CD14-positive monocyte (primary cell): ENCODE data around the gene CCDC159. TPM values are rescaled to one million over a fixed set of nuclear protein-coding genes. Genes with fewer than 3 reads are reported as not detected.
A peak's percentile ranks its signal among the peaks of the same experiment; 100 is the strongest.

Source experiments
- DNase-seq, 3 donors: peaks; one replicate each; pipeline ENCODE4 v3.0.0-alpha.2; 2011 to 2022
- H2AFZ ChIP-seq: 2 replicates; pipeline ENCODE4 v1.6.0; 2012; ENCODE audit warnings: mild to moderate bottlenecking, low read depth, low read length, inconsistent platforms; ENCODE audit not compliant: insufficient read depth, poor library complexity, severe bottlenecking
- H3K27ac ChIP-seq, 2 donors: 1 replicate in 1 of 2; 2 replicates in 1 of 2; pipeline ENCODE4 v1.5.1; 2012 to 2013; ENCODE audit warnings: low read length in 2 of 2, control low read depth in 1 of 2, inconsistent platforms in 1 of 2, low read depth in 1 of 2, mild to moderate bottlenecking in 1 of 2
- H3K27me3 ChIP-seq, 2 donors: one replicate each; pipeline versions ENCODE4 v1.6.0 to v1.6.1; 2011 to 2013; ENCODE audit warnings: low read length in 2 of 2; ENCODE audit not compliant: control insufficient read depth in 2 of 2, insufficient read depth in 2 of 2
- H3K36me3 ChIP-seq, 2 donors: replicated peaks in 1 of 2; 1 replicate in 1 of 2; 2 replicates in 1 of 2; pipeline versions ENCODE4 v1.5.1 to v1.6.1; 2012 to 2013; ENCODE audit warnings: low read length in 2 of 2, control low read depth in 1 of 2, inconsistent platforms in 1 of 2, mild to moderate bottlenecking in 1 of 2; ENCODE audit not compliant: insufficient read depth in 2 of 2, control insufficient read depth in 1 of 2
- H3K4me1 ChIP-seq, 2 donors: 1 replicate in 1 of 2; 2 replicates in 1 of 2; pipeline versions ENCODE4 v1.5.1 to v1.6.1; 2012 to 2013; ENCODE audit warnings: low read length in 2 of 2, control low read depth in 1 of 2, inconsistent platforms in 1 of 2, mild to moderate bottlenecking in 1 of 2, moderate library complexity in 1 of 2; ENCODE audit not compliant: insufficient read depth in 2 of 2, control insufficient read depth in 1 of 2
- H3K4me2 ChIP-seq: replicated peaks from 2 replicates; pipeline ENCODE3; 2012; ENCODE audit warnings: low read length, moderate library complexity, mild to moderate bottlenecking; ENCODE audit not compliant: poor library complexity, severe bottlenecking; ENCODE audit errors: extremely low read depth
- H3K4me3 ChIP-seq, 3 experiments: fragments of 200-600 bp in 1 of 3; sonication (generic) in 1 of 3; replicated peaks in 1 of 3; 1 replicate in 2 of 3; 2 replicates in 1 of 3; pipeline ENCODE4 v1.5.1; 2011 to 2013; ENCODE audit warnings: low read length in 3 of 3, mild to moderate bottlenecking in 3 of 3, control low read depth in 2 of 3, low read depth in 2 of 3, inconsistent platforms in 1 of 3, moderate library complexity in 1 of 3
- H3K79me2 ChIP-seq: 2 replicates; pipeline ENCODE4 v1.6.0; 2012; ENCODE audit warnings: mild to moderate bottlenecking, control low read depth, inconsistent platforms, low read length, moderate library complexity; ENCODE audit not compliant: insufficient read depth
- H3K9ac ChIP-seq: 2 replicates; pipeline ENCODE4 v1.6.0; 2017; ENCODE audit warnings: low read length, mild to moderate bottlenecking; ENCODE audit not compliant: insufficient read depth, poor library complexity, severe bottlenecking
- H3K9me3 ChIP-seq, 2 donors: replicated peaks in 1 of 2; 1 replicate in 1 of 2; 2 replicates in 1 of 2; pipeline versions ENCODE4 v1.5.1 to v1.6.1; 2012 to 2013; ENCODE audit warnings: low read length in 2 of 2, control low read depth in 1 of 2; ENCODE audit not compliant: control insufficient read depth in 1 of 2, insufficient read depth in 1 of 2
- H4K20me1 ChIP-seq: 2 replicates; pipeline ENCODE4 v1.6.0; 2012; ENCODE audit warnings: mild to moderate bottlenecking, low read length, control low read depth, moderate library complexity; ENCODE audit not compliant: insufficient read depth
- H3K27ac Mint-ChIP-seq, 7 donors: one replicate each; pipeline ENCODE4 v1.8.0; 2020; ENCODE audit warnings: mild to moderate bottlenecking in 7 of 7, mixed read lengths in 7 of 7, moderate library complexity in 6 of 7, inconsistent platforms in 2 of 7
- H3K27me3 Mint-ChIP-seq, 3 donors: one replicate each; pipeline ENCODE4 v1.8.0; 2021 to 2022; ENCODE audit warnings: low read depth in 3 of 3, mild to moderate bottlenecking in 3 of 3, mixed read lengths in 3 of 3, moderate library complexity in 3 of 3, inconsistent platforms in 1 of 3
- H3K36me3 Mint-ChIP-seq, 2 donors: one replicate each; pipeline ENCODE4 v1.8.0; 2020; ENCODE audit warnings: mixed read lengths in 2 of 2, inconsistent platforms in 1 of 2, mild to moderate bottlenecking in 1 of 2
- H3K4me1 Mint-ChIP-seq: one replicate; pipeline ENCODE4 v1.8.0; 2020; ENCODE audit warnings: mild to moderate bottlenecking, mixed read lengths
- H3K4me3 Mint-ChIP-seq, 2 donors: one replicate each; pipeline ENCODE4 v1.8.0; 2020; ENCODE audit warnings: mild to moderate bottlenecking in 2 of 2, mixed read lengths in 2 of 2, moderate library complexity in 1 of 2
- H3K9me3 Mint-ChIP-seq, 7 donors: one replicate each; pipeline ENCODE4 v1.8.0; 2020 to 2022; ENCODE audit warnings: mixed read lengths in 7 of 7, mild to moderate bottlenecking in 6 of 7, moderate library complexity in 6 of 7, inconsistent platforms in 2 of 7
- CTCF ChIP-seq: fragments of 200-600 bp; IDR thresholded peaks from one replicate; pipeline ENCODE4 v1.8.0; 2022; ENCODE audit warnings: antibody characterized with exemption, mild to moderate bottlenecking
- WGBS: methylation state at CpG from one replicate; pipeline ENCODE4 v1.1.5; 2013; ENCODE audit warnings: missing lambda C conversion rate; ENCODE audit not compliant: insufficient coverage; 5-methylcytosine and 5-hydroxymethylcytosine counted together
- intact Hi-C, 2 donors: fragments of 100-400 bp; cut with micrococcal nuclease; formaldehyde crosslinking; loops; one replicate each; pipeline versions ENCODE4 v1.15.0 to v1.15.1; 2023
- polyA plus RNA-seq, 3 donors: library from polyadenylated mRNA; depleted of rRNA in 1 of 3; unstranded in 2 of 3; stranded (reverse) in 1 of 3; fragments of 300-500 nt in 2 of 3; fragments of >200 nt in 1 of 3; fragmentation: Illumina TruSeq in 2 of 3; gene quantifications; 1 replicate in 2 of 3; 2 replicates in 1 of 3; pipeline ENCODE4 v1.2.3, GENCODE V29; 2012 to 2021

Gene CCDC159
- polyA plus RNA-seq, 3 donors = 37.1 to 374 (median 38.3) TPM

GRCh38 chr19:11356676-11357550 lies 10.6 kb downstream of the CCDC159 start:
- peaks cover 38% of the 10 kb centered on the region for H3K4me1 Mint-ChIP-seq
- Histone ChIP-seq H3K4me3 (peak overlapping the region in 1 of 3 experiments; percentile 87), H3K27ac (no peak overlapping the region), H3K9me3 (no peaks in the 10 kb centered on the region), H4K20me1 (peaks cover 50% of the 10 kb centered on the region), H2AFZ (no peak overlapping the region), H3K79me2 (peaks cover 14% of the 10 kb centered on the region), H3K27me3 (no peaks in the 10 kb centered on the region), H3K4me2 (peak overlapping the region; percentile 95), H3K36me3 (peaks cover 27 to 44% of the 10 kb centered on the region in 2 donors), H3K4me1 (peaks cover 18 to 26% of the 10 kb centered on the region in 2 donors), H3K9ac (no peak overlapping the region)
- peaks cover 40 to 68% of the 10 kb centered on the region in 2 donors for H3K36me3 Mint-ChIP-seq
- peaks cover 0 to 2% (median 0%) of the 10 kb centered on the region in 7 donors for H3K9me3 Mint-ChIP-seq
- peak overlapping the region in 1 of 2 donors; percentile 96 for H3K4me3 Mint-ChIP-seq
- intact Hi-C loops = no loop called here
- DNase-seq = no peak
- peak overlapping the region in 4 of 7 donors; percentile 7 to 88 (median 66) for H3K27ac Mint-ChIP-seq
- TF ChIP-seq CTCF = no peak
- WGBS = 83% methylated on average over 5 of the region's 11 CpGs
- H3K27me3 Mint-ChIP-seq = peaks cover 4 to 6% (median 5%) of the 10 kb centered on the region in 3 donors

- no peak for TF ChIP-seq CTCF
- intact Hi-C loops = no loop called here
- peaks cover 14% of the 10 kb centered on the region for H3K79me2 ChIP-seq
- no peak overlapping the region for H3K4me3 ChIP-seq
- peaks cover 46 to 69% of the 10 kb centered on the region in 2 donors for H3K36me3 ChIP-seq
- H3K4me1 Mint-ChIP-seq = peaks cover 38% of the 10 kb centered on the region
- H3K27ac ChIP-seq = no peak overlapping the region
- peaks cover 0 to 2% (median 0%) of the 10 kb centered on the region in 7 donors for H3K9me3 Mint-ChIP-seq
- WGBS = 97% methylated on average over 10 of the region's 11 CpGs
- H3K9ac ChIP-seq = no peak overlapping the region
- peaks cover 18 to 26% of the 10 kb centered on the region in 2 donors for H3K4me1 ChIP-seq
- no peaks in the 10 kb centered on the region for H3K9me3 ChIP-seq
- no peaks in the 10 kb centered on the region for H3K27me3 ChIP-seq
- DNase-seq = no peak
- H2AFZ ChIP-seq = no peak overlapping the region
- peaks cover 65% of the 10 kb centered on the region for H4K20me1 ChIP-seq
- H3K4me3 Mint-ChIP-seq = no peak overlapping the region
- H3K27me3 Mint-ChIP-seq = peaks cover 4 to 5% (median 4%) of the 10 kb centered on the region in 3 donors
- peak overlapping the region in 1 of 7 donors; percentile 23 for H3K27ac Mint-ChIP-seq
- H3K4me2 ChIP-seq = no peak overlapping the region
- peaks cover 50 to 81% of the 10 kb centered on the region in 2 donors for H3K36me3 Mint-ChIP-seq
Measured at GRCh38 chr19:11359421-11359820, 13.1 kb downstream of the CCDC159 start.
